Measurements from ENCODE around the gene PNPLA6.

- no peak for TF ChIP-seq CTCF (optimal IDR thresholded peaks at IDR 0.05 in 1 of 3, IDR thresholded peaks at IDR 0.05 in 1 of 3, conservative IDR thresholded peaks at IDR 0.05 in 1 of 3; ENCODE audit: extremely low read depth in 1 of 3, insufficient read depth in 2 of 3, low read length in 3 of 3)
- TF ChIP-seq EZH2 (IDR thresholded peaks at IDR 0.05; ENCODE audit: low read length): no peak
Measured at GRCh38 chr19:7529246-7529600, 6.3 kb upstream of the PNPLA6 start.

Data from keratinocyte (primary cell).